Prostate gland (tissue), 2 donors: ENCODE results near the gene COPS8. TPM values are rescaled to one million over a fixed set of nuclear protein-coding genes. Genes with fewer than 3 reads are reported as not detected.

Source experiments
- DNase-seq: peaks from one replicate; pipeline ENCODE4 v3.0.0-alpha.2; 2019; ENCODE audit warnings: low spot score
- H3K27ac ChIP-seq, 2 donors: fragments of 200-600 bp; sonication (generic); 2 replicates each; pipeline ENCODE4 v1.5.1; 2017 to 2019
- H3K27me3 ChIP-seq: fragments of 200-600 bp; sonication (generic); replicated peaks from 2 replicates; pipeline ENCODE4 v1.5.1; 2019; ENCODE audit not compliant: insufficient read depth
- H3K36me3 ChIP-seq, 2 donors: fragments of 200-600 bp; sonication (generic); 1 replicate in 1 of 2; 2 replicates in 1 of 2; pipeline versions ENCODE4 v1.5.1 to v1.8.1; 2017 to 2019
- H3K4me1 ChIP-seq: fragments of 200-600 bp; sonication (generic); replicated peaks from 2 replicates; pipeline ENCODE4 v1.5.1; 2019
- H3K4me3 ChIP-seq, 2 donors: fragments of 200-600 bp; sonication (generic); 2 replicates each; pipeline ENCODE4 v1.5.1; 2017 to 2019
- H3K9me3 ChIP-seq: fragments of 200-600 bp; sonication (generic); 2 replicates; pipeline ENCODE4 v1.5.1; 2017
- POLR2A ChIP-seq: fragments of 450-650 bp; IDR thresholded peaks from one replicate; pipeline ENCODE4 v1.6.1; 2016; ENCODE audit warnings: antibody characterized with exemption, mild to moderate bottlenecking
- POLR2AphosphoS5 ChIP-seq: sonication (generic); formaldehyde crosslinking; IDR thresholded peaks from one replicate; pipeline ENCODE4 v1.6.1; 2017; ENCODE audit warnings: antibody characterized with exemption
- WGBS: methylation state at CpG from one replicate; pipeline ENCODE4 v1.1.5; 2018; 5-methylcytosine and 5-hydroxymethylcytosine counted together
- intact Hi-C: fragments of 100-400 bp; cut with DNase I; formaldehyde crosslinking; loops from one replicate; pipeline ENCODE4 v1.14.2; 2022
- total RNA-seq, 2 donors: library from RNA; depleted of rRNA; stranded (reverse); fragments of >200 nt; gene quantifications; one replicate each; pipeline ENCODE4 v1.1.0, GENCODE V29; 2016
- TF ChIP-seq, protein P1 (sequence below), 4 experiments: fragments of 200-600 bp in 2 of 4; fragments of 450-650 bp in 2 of 4; sonication (generic) in 2 of 4; IDR thresholded peaks; 1 replicate in 3 of 4; 2 replicates in 1 of 4; pipeline ENCODE4 v1.5.1; 2016 to 2019; ENCODE audit warnings: antibody characterized with exemption in 4 of 4, mild to moderate bottlenecking in 2 of 4, moderate library complexity in 2 of 4

Gene COPS8
- total RNA-seq, 2 donors from 2014 or later, result 73.1 to 90.0 TPM

- intact Hi-C loops, result no loop called here
- TF ChIP-seq, protein P1, sequence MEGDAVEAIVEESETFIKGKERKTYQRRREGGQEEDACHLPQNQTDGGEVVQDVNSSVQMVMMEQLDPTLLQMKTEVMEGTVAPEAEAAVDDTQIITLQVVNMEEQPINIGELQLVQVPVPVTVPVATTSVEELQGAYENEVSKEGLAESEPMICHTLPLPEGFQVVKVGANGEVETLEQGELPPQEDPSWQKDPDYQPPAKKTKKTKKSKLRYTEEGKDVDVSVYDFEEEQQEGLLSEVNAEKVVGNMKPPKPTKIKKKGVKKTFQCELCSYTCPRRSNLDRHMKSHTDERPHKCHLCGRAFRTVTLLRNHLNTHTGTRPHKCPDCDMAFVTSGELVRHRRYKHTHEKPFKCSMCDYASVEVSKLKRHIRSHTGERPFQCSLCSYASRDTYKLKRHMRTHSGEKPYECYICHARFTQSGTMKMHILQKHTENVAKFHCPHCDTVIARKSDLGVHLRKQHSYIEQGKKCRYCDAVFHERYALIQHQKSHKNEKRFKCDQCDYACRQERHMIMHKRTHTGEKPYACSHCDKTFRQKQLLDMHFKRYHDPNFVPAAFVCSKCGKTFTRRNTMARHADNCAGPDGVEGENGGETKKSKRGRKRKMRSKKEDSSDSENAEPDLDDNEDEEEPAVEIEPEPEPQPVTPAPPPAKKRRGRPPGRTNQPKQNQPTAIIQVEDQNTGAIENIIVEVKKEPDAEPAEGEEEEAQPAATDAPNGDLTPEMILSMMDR (IDR thresholded peaks at IDR 0.05), result no peak
- TF ChIP-seq POLR2AphosphoS5 (no peak), POLR2A (no peak)
- Histone ChIP-seq H3K4me1 (no peaks in the 10 kb centered on the region), H3K9me3 (no peaks in the 10 kb centered on the region), H3K27ac (no peak overlapping the region), H3K4me3 (no peak overlapping the region), H3K27me3 (no peaks in the 10 kb centered on the region), H3K36me3 (peaks cover 0 to 7% of the 10 kb centered on the region in 2 donors)
- no peak for DNase-seq
- WGBS, result 95% methylated on average over 3 of the region's 3 CpGs
These were observed 16.7 kb downstream of the COPS8 start for GRCh38 chr2:237102428-237102827.

- Histone ChIP-seq H3K27me3 (no peaks in the 10 kb centered on the region), H3K27ac (no peak overlapping the region), H3K36me3 (no peaks in the 10 kb centered on the region), H3K4me1 (no peaks in the 10 kb centered on the region), H3K4me3 (no peak overlapping the region), H3K9me3 (no peaks in the 10 kb centered on the region)
- intact Hi-C loops, result no loop called here
- no peak for DNase-seq
- WGBS, result 95% methylated on average over 4 of the region's 4 CpGs
- TF ChIP-seq, protein P1 (IDR thresholded peaks at IDR 0.05), result no peak
- TF ChIP-seq POLR2AphosphoS5 (no peak), POLR2A (no peak)
These were observed 23.8 kb downstream of the COPS8 start for GRCh38 chr2:237109421-237109934.

DNA sequence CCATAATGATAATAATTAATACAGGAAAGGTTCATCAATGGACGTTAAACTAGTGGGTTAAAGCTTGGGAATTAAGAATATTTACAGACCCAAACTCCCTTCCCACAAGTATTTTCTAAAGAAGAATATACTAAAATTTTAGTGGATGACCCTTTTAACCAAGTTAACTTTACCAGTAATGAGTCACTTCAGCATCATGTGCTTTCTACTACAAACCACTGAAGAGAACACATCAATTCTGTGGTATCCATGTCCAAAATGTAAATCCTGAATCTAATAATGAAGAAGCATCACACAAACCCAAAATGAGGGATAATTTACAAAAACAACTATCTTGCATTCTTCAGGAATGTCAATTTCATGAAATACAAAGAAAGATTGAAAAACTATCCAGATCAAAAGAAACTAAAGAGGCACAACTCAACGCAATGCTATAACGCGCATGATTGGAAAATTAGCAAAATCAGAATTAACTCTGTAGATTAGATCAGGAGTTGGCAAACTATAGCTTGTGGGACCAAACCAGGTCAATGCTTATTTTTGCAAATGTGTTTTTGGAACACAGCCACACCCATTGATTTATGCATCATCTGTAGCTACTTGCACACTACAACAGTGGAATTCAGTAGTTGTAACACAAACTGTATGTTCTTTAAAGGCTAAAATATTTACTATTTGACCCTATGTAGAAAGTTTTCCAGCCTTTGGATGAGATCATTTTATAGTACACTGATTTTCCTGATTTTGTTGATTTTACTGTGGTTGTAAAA, 27.5 kb downstream of the COPS8 start:
- WGBS, result 92% methylated on average over 4 of the region's 4 CpGs
- H3K27ac ChIP-seq, result no peak overlapping the region
- H3K27me3 ChIP-seq, result no peaks in the 10 kb centered on the region
- H3K9me3 ChIP-seq, result no peaks in the 10 kb centered on the region
- no peaks in the 10 kb centered on the region for H3K36me3 ChIP-seq
- no peak for DNase-seq
- intact Hi-C loops, result no loop called here
- no peaks in the 10 kb centered on the region for H3K4me1 ChIP-seq
- no peak overlapping the region for H3K4me3 ChIP-seq
- no peak for TF ChIP-seq POLR2AphosphoS5
- TF ChIP-seq, protein P1 (IDR thresholded peaks at IDR 0.05), result no peak
- TF ChIP-seq POLR2A, result no peak

- no peaks in the 10 kb centered on the region for H3K9me3 ChIP-seq
- H3K27me3 ChIP-seq, result no peaks in the 10 kb centered on the region
- TF ChIP-seq POLR2A, result no peak
- TF ChIP-seq, protein P1 (IDR thresholded peaks at IDR 0.05), result no peak
- TF ChIP-seq POLR2AphosphoS5, result no peak
- no peak overlapping the region for H3K4me3 ChIP-seq
- H3K36me3 ChIP-seq, result no peaks in the 10 kb centered on the region
- 96% methylated on average over 3 of the region's 3 CpGs for WGBS
- intact Hi-C loops, result no loop called here
- no peak for DNase-seq
- no peak overlapping the region for H3K27ac ChIP-seq
- H3K4me1 ChIP-seq, result no peaks in the 10 kb centered on the region
These were observed 30.2 kb downstream of the COPS8 start for GRCh38 chr2:237115870-237116269.

DNA sequence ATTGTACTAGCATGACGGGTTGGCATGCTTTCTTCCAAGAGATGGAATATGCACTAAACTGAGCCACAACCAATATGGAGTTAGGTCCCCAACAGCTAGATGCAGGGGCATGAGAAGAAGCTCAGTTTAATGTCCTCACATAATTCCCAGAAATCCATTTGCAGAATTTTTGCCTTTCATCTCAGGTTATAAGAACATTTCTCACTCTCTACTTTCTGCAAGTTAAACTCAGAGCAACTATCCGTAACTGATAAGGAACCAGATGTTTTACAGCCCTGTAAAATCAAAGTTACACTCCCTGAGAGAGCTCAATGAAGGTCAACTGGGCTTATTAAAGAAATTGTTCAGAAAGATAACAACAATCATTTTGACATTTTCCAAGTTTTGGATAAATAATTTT, 30.7 kb downstream of the COPS8 start:
- H3K27me3 ChIP-seq, result no peaks in the 10 kb centered on the region
- no peaks in the 10 kb centered on the region for H3K9me3 ChIP-seq
- no peaks in the 10 kb centered on the region for H3K4me1 ChIP-seq
- TF ChIP-seq, protein P1 (IDR thresholded peaks at IDR 0.05), result no peak
- TF ChIP-seq POLR2A, result no peak
- no peak for TF ChIP-seq POLR2AphosphoS5
- DNase-seq, result no peak
- no peak overlapping the region for H3K27ac ChIP-seq
- intact Hi-C loops, result no loop called here
- 59% methylated on average over 2 of the region's 2 CpGs for WGBS
- no peak overlapping the region for H3K4me3 ChIP-seq
- no peaks in the 10 kb centered on the region for H3K36me3 ChIP-seq
